IMR-90 (cell line): Measurements from ENCODE around the gene NR1H2. TPM values are rescaled to one million over a fixed set of nuclear protein-coding genes. Genes with fewer than 3 reads are reported as not detected.

Experiments
- ATAC-seq: fragments of 200-7000 bp; cut with Tn5 transposase; 2 replicates; pipeline ENCODE4 v1.9.1; 2020; ENCODE audit warnings: low read depth, mild to moderate bottlenecking, moderate library complexity
- BruUV-seq: library from RNA; stranded (reverse); fragments of 400-500 nt; replicated peaks from 2 replicates; lab custom pipeline; 2021; lab: Mats Ljungman, UMichigan
- CTCF ChIA-PET: fragments of 300-600 bp; formaldehyde crosslinking; extraction: SDS; loops from one replicate; lab custom pipeline; 2021; ENCODE audit warnings: antibody characterized with exemption; lab: Yijun Ruan, JAX
- POLR2A ChIA-PET: fragments of 300-600 bp; sonication (Branson Sonifier 250); formaldehyde crosslinking; loops from one replicate; lab custom pipeline; 2022; ENCODE audit warnings: antibody characterized with exemption; ENCODE audit not compliant: unreplicated experiment; lab: Charles Lee
- DNase-seq: peaks from one replicate; pipeline ENCODE4 v3.0.0; 2013
- H2AFZ ChIP-seq: replicated peaks from 2 replicates; pipeline ENCODE3; 2013; ENCODE audit warnings: low read length, mild to moderate bottlenecking; ENCODE audit not compliant: poor library complexity
- H2AK5ac ChIP-seq: 2 replicates; pipeline ENCODE4 v1.6.1; 2013; ENCODE audit warnings: low read depth, low read length, inconsistent platforms
- H2AK9ac ChIP-seq: replicated peaks from 2 replicates; pipeline ENCODE3; 2013; ENCODE audit warnings: mild to moderate bottlenecking, low read depth, low read length, moderate library complexity; ENCODE audit not compliant: poor library complexity
- H2BK120ac ChIP-seq: 2 replicates; pipeline ENCODE4 v1.6.1; 2013; ENCODE audit warnings: low read depth, low read length, inconsistent platforms
- H2BK15ac ChIP-seq: 3 replicates; pipeline ENCODE4 v1.6.1; 2013; ENCODE audit warnings: low read depth, low read length, inconsistent platforms
- H2BK20ac ChIP-seq: 2 replicates; pipeline ENCODE4 v1.6.1; 2013; ENCODE audit warnings: low read depth, mild to moderate bottlenecking, inconsistent platforms, low read length, moderate library complexity
- H2BK5ac ChIP-seq: 2 replicates; pipeline ENCODE4 v1.6.1; 2013; ENCODE audit warnings: mild to moderate bottlenecking, low read depth, low read length, inconsistent platforms; ENCODE audit not compliant: poor library complexity, severe bottlenecking
- H3K14ac ChIP-seq: replicated peaks from 2 replicates; pipeline ENCODE4 v1.6.1; 2013; ENCODE audit warnings: low read depth, low read length, inconsistent platforms
- H3K18ac ChIP-seq: 2 replicates; pipeline ENCODE4 v1.6.1; 2013; ENCODE audit warnings: low read depth, low read length, control low read depth
- H3K23ac ChIP-seq: 2 replicates; pipeline ENCODE4 v1.6.1; 2013; ENCODE audit warnings: low read depth, low read length, inconsistent platforms
- H3K27ac ChIP-seq: 2 replicates; pipeline ENCODE4 v1.5.1; 2013; ENCODE audit warnings: mild to moderate bottlenecking, control low read depth, low read length; ENCODE audit not compliant: insufficient read depth
- H3K27me3 ChIP-seq: 2 replicates; pipeline ENCODE4 v1.6.1; 2013; ENCODE audit warnings: low read length; ENCODE audit not compliant: control insufficient read depth, insufficient read depth
- H3K36me3 ChIP-seq: 2 replicates; pipeline ENCODE4 v1.6.1; 2013; ENCODE audit warnings: low read length, mixed read lengths; ENCODE audit not compliant: control insufficient read depth, insufficient read depth
- H3K4ac ChIP-seq: 2 replicates; pipeline ENCODE4 v1.6.1; 2013; ENCODE audit warnings: low read depth, low read length, inconsistent platforms
- H3K4me1 ChIP-seq: 2 replicates; pipeline ENCODE4 v1.6.1; 2013; ENCODE audit warnings: low read length, mixed read lengths; ENCODE audit not compliant: control insufficient read depth, insufficient read depth
- H3K4me2 ChIP-seq: 2 replicates; pipeline ENCODE4 v1.6.1; 2013; ENCODE audit warnings: low read depth, mild to moderate bottlenecking, control low read depth, low read length, moderate library complexity
- H3K4me3 ChIP-seq: 2 replicates; pipeline ENCODE4 v1.5.1; 2013; ENCODE audit warnings: low read depth, mild to moderate bottlenecking, control low read depth, low read length, moderate library complexity; ENCODE audit not compliant: insufficient read depth
- H3K56ac ChIP-seq: 2 replicates; pipeline ENCODE4 v1.6.1; 2013; ENCODE audit warnings: low read length, inconsistent platforms; ENCODE audit not compliant: insufficient read depth; ENCODE audit errors: extremely low read depth
- H3K79me1 ChIP-seq, 2 experiments: 2 replicates each; pipeline ENCODE4 v1.6.1; 2013; ENCODE audit warnings: low read length in 2 of 2, inconsistent platforms in 1 of 2, low read depth in 1 of 2
- H3K9ac ChIP-seq: 2 replicates; pipeline ENCODE4 v1.6.1; 2013; ENCODE audit warnings: low read depth, low read length, control low read depth
- H3K9me1 ChIP-seq: 2 replicates; pipeline ENCODE4 v1.6.1; 2013; ENCODE audit warnings: low read length, inconsistent platforms; ENCODE audit not compliant: insufficient read depth
- H3K9me3 ChIP-seq: 2 replicates; pipeline ENCODE4 v1.6.1; 2013; ENCODE audit warnings: low read length; ENCODE audit not compliant: control insufficient read depth, insufficient read depth
- H4K20me1 ChIP-seq: 2 replicates; pipeline ENCODE4 v1.6.1; 2013; ENCODE audit warnings: low read length, inconsistent platforms; ENCODE audit not compliant: insufficient read depth
- H4K5ac ChIP-seq: 2 replicates; pipeline ENCODE4 v1.6.1; 2013; ENCODE audit warnings: mild to moderate bottlenecking, low read depth, low read length, control low read depth
- H4K8ac ChIP-seq, 2 experiments: 2 replicates each; pipeline ENCODE4 v1.6.1; 2013; ENCODE audit warnings: low read depth in 2 of 2, low read length in 2 of 2, control low read depth in 1 of 2, inconsistent platforms in 1 of 2
- H4K91ac ChIP-seq: 2 replicates; pipeline ENCODE4 v1.6.1; 2013; ENCODE audit warnings: low read depth, low read length, inconsistent platforms; ENCODE audit not compliant: insufficient read depth
- CHD1 ChIP-seq: IDR thresholded peaks from 2 replicates; pipeline ENCODE4 v1.6.1; 2012; ENCODE audit warnings: low read depth, low read length, improper control_type of control experiment
- FOS ChIP-seq: fragments of 150-350 bp; IDR thresholded peaks from 2 replicates; pipeline ENCODE4 v1.6.1; 2016; ENCODE audit warnings: low read depth, low read length
- MXI1 ChIP-seq: IDR thresholded peaks from 2 replicates; pipeline ENCODE4 v1.6.1; 2012; ENCODE audit warnings: low read depth, mild to moderate bottlenecking, low read length, moderate library complexity, borderline replicate concordance
- RFX5 ChIP-seq: IDR thresholded peaks from 2 replicates; pipeline ENCODE4 v1.8.0; 2012; ENCODE audit warnings: low read depth, mild to moderate bottlenecking, low read length, moderate library complexity
- WGBS, 2 experiments: methylation state at CpG; one replicate each; pipeline versions ENCODE4 v1.1.5 to v1.1.7; 2013; ENCODE audit warnings: missing lambda C conversion rate in 2 of 2; ENCODE audit not compliant: insufficient read length in 1 of 2; ENCODE audit errors: extremely low coverage in 2 of 2; 5-methylcytosine and 5-hydroxymethylcytosine counted together
- dilution Hi-C: fragments of 300-500 bp; cut with HindIII; formaldehyde crosslinking; loops from one replicate; pipeline ENCODE4 v1.14.3; 2018; ENCODE audit warnings: low sequenced_read_pairs; ENCODE audit not compliant: unreplicated experiment
- in situ Hi-C: fragments of 300-500 bp; cut with MboI; formaldehyde crosslinking; loops from 3 replicates; pipeline ENCODE4 v1.14.3; 2019; ENCODE audit warnings: low sequenced_read_pairs, inconsistent platforms, mixed read lengths
- intact Hi-C: fragments of 100-400 bp; cut with micrococcal nuclease; formaldehyde crosslinking; loops from 2 replicates; pipeline ENCODE4 v1.10.0; 2022
- polyA plus RNA-seq, 3 experiments: library from polyadenylated mRNA; depleted of rRNA; stranded (reverse); fragments of >200 nt; gene quantifications; 2 replicates each; pipeline ENCODE4 v1.2.3, GENCODE V29; 2012; ENCODE audit warnings: low replicate concordance in 1 of 3
- total RNA-seq: library from RNA; depleted of rRNA; stranded (reverse); fragments of >200 nt; gene quantifications from 2 replicates; pipeline ENCODE4 v1.2.3, GENCODE V29; 2012; rRNA removed
- TF ChIP-seq, protein P1 (sequence below): conservative IDR thresholded peaks from 2 replicates; pipeline ENCODE4 v1.5.1; 2012; ENCODE audit warnings: mild to moderate bottlenecking, low read depth, low read length, improper control_type of control experiment

The NR1H2 gene
- total and polyA plus RNA-seq, 2 of the 4 experiments (the other 2 are of a cell fraction): 37.8 to 48.4 TPM

DNA sequence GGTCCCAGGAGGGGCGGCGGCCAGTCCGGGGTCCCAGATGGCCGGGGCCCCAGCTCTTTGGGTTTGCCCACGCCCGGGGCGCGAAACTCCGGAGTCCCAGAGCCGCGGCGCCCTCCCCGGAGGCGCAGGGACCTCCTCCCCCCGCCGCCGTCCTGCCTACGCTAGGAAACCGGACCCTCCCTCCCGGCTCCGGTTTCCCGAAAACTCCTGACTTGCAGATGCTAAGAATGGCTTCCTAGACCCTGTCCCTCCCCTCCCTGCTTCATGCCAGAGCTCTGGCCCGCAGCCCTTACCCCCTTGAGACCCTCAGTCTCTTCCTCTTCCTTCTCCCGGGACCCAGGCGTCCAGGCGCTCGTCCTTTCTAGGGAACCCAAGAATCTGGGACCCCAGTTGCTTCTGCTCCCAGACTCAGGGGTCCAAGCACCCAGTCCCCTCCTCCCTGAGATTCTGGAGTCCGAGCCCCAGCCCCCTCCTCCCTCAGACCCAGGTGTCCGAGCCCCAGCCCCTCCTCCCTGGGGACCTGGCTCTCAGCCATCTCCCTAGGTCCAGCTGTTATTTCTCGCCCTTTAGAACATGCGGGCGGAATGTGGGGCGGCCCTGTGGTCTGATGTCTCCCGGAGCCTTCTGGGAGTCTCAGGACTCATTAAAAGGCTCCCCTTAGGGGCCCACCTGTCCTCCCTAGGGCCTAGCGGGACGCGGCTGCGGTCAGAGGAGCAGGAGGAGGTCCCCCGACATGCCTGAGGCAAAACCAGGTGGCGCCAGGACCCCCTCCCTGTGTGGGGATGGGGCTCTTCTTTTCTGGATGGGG is 56.2 kb downstream of the NR1H2 start, which contains the start of gene MYBPC2:
Gene MYBPC2 (plus strand): TSS at position 672 of the 808 bp plus-strand sequence. CDS start 62 bp downstream, at position 734.
- Histone ChIP-seq H3K4ac (no peak within 1 kb of the TSS), H4K20me1 (no peaks in the 10 kb centered on the region), H3K18ac (no peak within 1 kb of the TSS), H4K91ac (no peak within 1 kb of the TSS), H3K9me1 (no peaks in the 10 kb centered on the region), H2BK5ac (no peak within 1 kb of the TSS), H2BK120ac (no peak within 1 kb of the TSS), H3K4me1 (0 out of 2 replicates have a peak, but pooled peaks cover 3% of the 10 kb centered on the region), H3K27me3 (peaks cover 39% of the 10 kb centered on the region), H3K23ac (peak within 1 kb of the TSS; percentile 38; the same call in 1 of the 2 replicates), H3K56ac (no peak within 1 kb of the TSS), H2AFZ (peak within 1 kb of the TSS; percentile 98), H2BK20ac (no peak within 1 kb of the TSS), H2AK5ac (no peak within 1 kb of the TSS), H2AK9ac (peak within 1 kb of the TSS; percentile 66), H3K27ac (no peak within 1 kb of the TSS), H3K79me1 (no peaks in the 10 kb centered on the region), H3K14ac (no peak within 1 kb of the TSS), H3K4me2 (peak within 1 kb of the TSS; percentile 96), H2BK15ac (no peak within 1 kb of the TSS), H3K4me3 (peak within 1 kb of the TSS; percentile 48), H3K9me3 (no peaks in the 10 kb centered on the region), H4K8ac (peak within 1 kb of the TSS in 1 of 2 experiments; percentile 54; a peak in 2 of 4 replicates), H3K36me3 (no peaks in the 10 kb centered on the region), H3K9ac (no peak within 1 kb of the TSS), H4K5ac (no peak within 1 kb of the TSS)
- dilution Hi-C loops (no loop called here), intact Hi-C loops (no loop called here), in situ Hi-C loops (no loop called here)
- CTCF ChIA-PET: no interaction called here
- ATAC-seq (peak; percentile 19), DNase-seq (no peak)
- no peak for TF ChIP-seq MXI1
- TF ChIP-seq RFX5: peak; percentile 58; the same call in 1 of the 2 replicates
- TF ChIP-seq FOS: no peak
- no peak for TF ChIP-seq CHD1
- TF ChIP-seq, protein P1, sequence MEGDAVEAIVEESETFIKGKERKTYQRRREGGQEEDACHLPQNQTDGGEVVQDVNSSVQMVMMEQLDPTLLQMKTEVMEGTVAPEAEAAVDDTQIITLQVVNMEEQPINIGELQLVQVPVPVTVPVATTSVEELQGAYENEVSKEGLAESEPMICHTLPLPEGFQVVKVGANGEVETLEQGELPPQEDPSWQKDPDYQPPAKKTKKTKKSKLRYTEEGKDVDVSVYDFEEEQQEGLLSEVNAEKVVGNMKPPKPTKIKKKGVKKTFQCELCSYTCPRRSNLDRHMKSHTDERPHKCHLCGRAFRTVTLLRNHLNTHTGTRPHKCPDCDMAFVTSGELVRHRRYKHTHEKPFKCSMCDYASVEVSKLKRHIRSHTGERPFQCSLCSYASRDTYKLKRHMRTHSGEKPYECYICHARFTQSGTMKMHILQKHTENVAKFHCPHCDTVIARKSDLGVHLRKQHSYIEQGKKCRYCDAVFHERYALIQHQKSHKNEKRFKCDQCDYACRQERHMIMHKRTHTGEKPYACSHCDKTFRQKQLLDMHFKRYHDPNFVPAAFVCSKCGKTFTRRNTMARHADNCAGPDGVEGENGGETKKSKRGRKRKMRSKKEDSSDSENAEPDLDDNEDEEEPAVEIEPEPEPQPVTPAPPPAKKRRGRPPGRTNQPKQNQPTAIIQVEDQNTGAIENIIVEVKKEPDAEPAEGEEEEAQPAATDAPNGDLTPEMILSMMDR: no peak
- WGBS, 2 experiments: 1% methylated on average over 14 of the region's 40 CpGs; no CpG with 5 or more reads in 1 of the 2 experiments
- POLR2A ChIA-PET: no interaction called here
- no TSS peak for BruUV-seq

Other genes with a start within 250 kb of the NR1H2 start
- not detected in 2 replicates for gene IZUMO2, start 213.2 kb upstream of the NR1H2 start, total RNA-seq
- not detected in 2 replicates for gene IZUMO2, start 213.2 kb upstream of the NR1H2 start, polyA plus RNA-seq (2012; rRNA removed)
- gene MYH14, start 172.8 kb upstream of the NR1H2 start, total RNA-seq: not detected in 2 replicates
- not detected in 2 replicates for gene MYH14, start 172.8 kb upstream of the NR1H2 start, polyA plus RNA-seq (2012; rRNA removed)
- not detected in 2 replicates for gene KCNC3, start 47.1 kb upstream of the NR1H2 start, total RNA-seq
- gene KCNC3, start 47.1 kb upstream of the NR1H2 start, polyA plus RNA-seq (2012; rRNA removed): 0.07 and 0.13 TPM in 2 replicates
- not detected in 2 replicates for gene NAPSA, start 10.8 kb upstream of the NR1H2 start, total RNA-seq
- gene NAPSA, start 10.8 kb upstream of the NR1H2 start, polyA plus RNA-seq (2012; rRNA removed): 0.24 and 0.39 TPM in 2 replicates
- 13.1 and 13.8 TPM in 2 replicates for gene POLD1, start 7.9 kb downstream of the NR1H2 start, total RNA-seq
- 28.9 and 40.2 TPM in 2 replicates for gene POLD1, start 7.9 kb downstream of the NR1H2 start, polyA plus RNA-seq (2012; rRNA removed)
- not detected in 2 replicates for gene SPIB, start 42.5 kb downstream of the NR1H2 start, total RNA-seq
- not detected in 2 replicates for gene SPIB, start 42.5 kb downstream of the NR1H2 start, polyA plus RNA-seq (2012; rRNA removed)
- gene MYBPC2, start 56.4 kb downstream of the NR1H2 start, total RNA-seq: not detected in 2 replicates
- gene MYBPC2, start 56.4 kb downstream of the NR1H2 start, polyA plus RNA-seq (2012; rRNA removed): not detected in 2 replicates
- 11.3 and 12.2 TPM in 2 replicates for gene EMC10, start 100.0 kb downstream of the NR1H2 start, total RNA-seq
- gene EMC10, start 100.0 kb downstream of the NR1H2 start, polyA plus RNA-seq (2012; rRNA removed): 90.9 and 103 TPM in 2 replicates
- 0.28 TPM in 1 of 2 replicates, not detected in the other for gene GARIN5A, start 100.4 kb downstream of the NR1H2 start, total RNA-seq
- gene GARIN5A, start 100.4 kb downstream of the NR1H2 start, polyA plus RNA-seq (2012; rRNA removed): 0.49 and 0.53 TPM in 2 replicates
- 12.2 and 15.3 TPM in 2 replicates for gene JOSD2, start 134.7 kb downstream of the NR1H2 start, total RNA-seq
- 54.1 and 68.6 TPM in 2 replicates for gene JOSD2, start 134.7 kb downstream of the NR1H2 start, polyA plus RNA-seq (2012; rRNA removed)
- gene ASPDH, start 137.5 kb downstream of the NR1H2 start, total RNA-seq: not detected in 2 replicates
- gene ASPDH, start 137.5 kb downstream of the NR1H2 start, polyA plus RNA-seq (2012; rRNA removed): not detected in 2 replicates
- gene LRRC4B, start 192.0 kb downstream of the NR1H2 start, total RNA-seq: not detected in 2 replicates
- 0.03 TPM in 2 replicates for gene LRRC4B, start 192.0 kb downstream of the NR1H2 start, polyA plus RNA-seq (2012; rRNA removed)